Prostate gland (tissue), 2 donors: ENCODE results near the gene SHCBP1.

ENCODE experiments used
- POLR2A ChIP-seq: fragments of 450-650 bp; IDR thresholded peaks from one replicate; pipeline ENCODE4 v1.6.1; 2016; ENCODE audit warnings: antibody characterized with exemption, mild to moderate bottlenecking
- POLR2AphosphoS5 ChIP-seq: sonication (generic); formaldehyde crosslinking; IDR thresholded peaks from one replicate; pipeline ENCODE4 v1.6.1; 2017; ENCODE audit warnings: antibody characterized with exemption
- TF ChIP-seq, protein P1 (sequence below), 4 experiments: fragments of 200-600 bp in 2 of 4; fragments of 450-650 bp in 2 of 4; sonication (generic) in 2 of 4; IDR thresholded peaks; 1 replicate in 3 of 4; 2 replicates in 1 of 4; pipeline ENCODE4 v1.5.1; 2016 to 2019; ENCODE audit warnings: antibody characterized with exemption in 4 of 4, mild to moderate bottlenecking in 2 of 4, moderate library complexity in 2 of 4

- TF ChIP-seq, protein P1, sequence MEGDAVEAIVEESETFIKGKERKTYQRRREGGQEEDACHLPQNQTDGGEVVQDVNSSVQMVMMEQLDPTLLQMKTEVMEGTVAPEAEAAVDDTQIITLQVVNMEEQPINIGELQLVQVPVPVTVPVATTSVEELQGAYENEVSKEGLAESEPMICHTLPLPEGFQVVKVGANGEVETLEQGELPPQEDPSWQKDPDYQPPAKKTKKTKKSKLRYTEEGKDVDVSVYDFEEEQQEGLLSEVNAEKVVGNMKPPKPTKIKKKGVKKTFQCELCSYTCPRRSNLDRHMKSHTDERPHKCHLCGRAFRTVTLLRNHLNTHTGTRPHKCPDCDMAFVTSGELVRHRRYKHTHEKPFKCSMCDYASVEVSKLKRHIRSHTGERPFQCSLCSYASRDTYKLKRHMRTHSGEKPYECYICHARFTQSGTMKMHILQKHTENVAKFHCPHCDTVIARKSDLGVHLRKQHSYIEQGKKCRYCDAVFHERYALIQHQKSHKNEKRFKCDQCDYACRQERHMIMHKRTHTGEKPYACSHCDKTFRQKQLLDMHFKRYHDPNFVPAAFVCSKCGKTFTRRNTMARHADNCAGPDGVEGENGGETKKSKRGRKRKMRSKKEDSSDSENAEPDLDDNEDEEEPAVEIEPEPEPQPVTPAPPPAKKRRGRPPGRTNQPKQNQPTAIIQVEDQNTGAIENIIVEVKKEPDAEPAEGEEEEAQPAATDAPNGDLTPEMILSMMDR (IDR thresholded peaks at IDR 0.05) = no peak
- TF ChIP-seq POLR2A = no peak
- no peak for TF ChIP-seq POLR2AphosphoS5
Measured at GRCh38 chr16:46562979-46563378, 58.2 kb downstream of the SHCBP1 start.
